Renal pelvis (tissue), 4 donors: Measurements from ENCODE around the gene TTC13. TPM values are rescaled to one million over a fixed set of nuclear protein-coding genes. Genes with fewer than 3 reads are reported as not detected.
A peak's percentile ranks its signal among the peaks of the same experiment; 100 is the strongest.
"Not testable (repeated sequence)": the region's sequence is repeated elsewhere in the genome, so short reads cannot be mapped to it uniquely, and the experiment has no call there.

Source experiments
- DNase-seq: peaks from one replicate; pipeline ENCODE4 v3.0.0-alpha.2; 2013
- polyA plus RNA-seq, 3 donors: library from polyadenylated mRNA; unstranded; fragments of 120-200 nt; gene quantifications; one replicate each; pipeline ENCODE4 v1.2.1, GENCODE V29; 2013; ENCODE audit not compliant: insufficient read length in 3 of 3

The TTC13 gene
- polyA plus RNA-seq, 3 donors, result 15.9 to 25.8 (median 21.0) TPM

- DNase-seq, result no peak
These were observed 13.6 kb upstream of the TTC13 start for GRCh38 chr1:230992100-230992774.

DNA sequence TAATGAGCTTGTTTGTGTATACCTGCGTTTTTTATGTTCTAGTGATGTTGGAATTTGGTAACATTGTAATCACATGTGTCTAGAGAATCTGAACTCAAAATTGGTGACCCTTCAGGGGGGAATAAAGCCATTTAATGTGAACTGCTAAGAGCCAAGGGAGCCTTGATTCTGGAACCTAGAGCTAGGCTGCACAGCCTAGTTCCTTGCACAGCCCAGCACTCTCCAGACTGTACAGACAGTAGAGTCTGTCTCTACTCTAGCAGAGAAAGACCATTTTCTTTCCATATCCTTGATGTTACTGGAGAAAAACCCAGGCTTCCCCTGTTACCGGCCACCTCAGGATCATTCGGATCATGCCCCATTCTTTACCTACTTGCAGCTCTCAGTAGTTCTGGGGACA lies 8.8 kb upstream of the TTC13 start:
- DNase-seq, result no peak

DNA sequence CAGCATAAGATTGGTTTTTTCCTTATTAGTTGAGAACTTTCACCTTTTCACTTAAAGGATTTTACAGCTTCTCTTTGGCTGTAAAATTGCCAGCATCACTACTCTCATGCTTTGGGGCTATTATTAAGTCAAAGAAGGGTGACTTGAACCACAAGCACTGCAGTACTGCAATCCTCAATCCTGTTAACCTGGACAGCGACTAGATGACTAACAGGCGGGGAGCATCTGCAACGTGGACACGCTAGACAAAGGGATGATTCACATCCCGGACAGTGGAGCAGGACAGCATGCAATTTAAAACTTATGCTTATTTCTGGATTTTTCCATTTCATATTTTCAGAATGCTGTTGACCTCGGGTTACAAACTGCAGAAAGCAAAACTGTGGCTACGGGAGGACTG lies 8.3 kb upstream of the TTC13 start:
- no peak for DNase-seq

DNA sequence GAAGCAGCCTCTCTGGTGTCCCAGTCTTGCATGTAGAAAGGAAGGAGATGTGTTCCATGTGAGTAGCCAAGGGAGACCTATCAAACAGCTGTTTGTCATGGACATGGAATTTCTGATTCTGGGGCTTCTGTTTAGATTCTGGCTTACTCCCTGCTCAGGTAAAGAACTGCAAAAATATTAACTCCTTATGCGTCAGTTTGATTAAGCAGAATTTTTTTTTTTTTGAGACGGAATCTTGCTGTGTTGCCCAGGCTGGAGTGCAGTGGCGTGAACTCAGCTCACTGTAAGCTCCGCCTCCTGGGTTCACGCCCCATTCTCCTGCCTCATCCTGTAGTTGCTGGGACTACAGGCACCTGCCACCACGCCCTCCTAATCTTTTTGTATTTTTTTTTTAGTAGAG lies 7.0 kb upstream of the TTC13 start:
- no peak for DNase-seq

GRCh38 chr1:230984622-230985515 lies 6.2 kb upstream of the TTC13 start:
- not testable (repeated sequence) for DNase-seq

DNA sequence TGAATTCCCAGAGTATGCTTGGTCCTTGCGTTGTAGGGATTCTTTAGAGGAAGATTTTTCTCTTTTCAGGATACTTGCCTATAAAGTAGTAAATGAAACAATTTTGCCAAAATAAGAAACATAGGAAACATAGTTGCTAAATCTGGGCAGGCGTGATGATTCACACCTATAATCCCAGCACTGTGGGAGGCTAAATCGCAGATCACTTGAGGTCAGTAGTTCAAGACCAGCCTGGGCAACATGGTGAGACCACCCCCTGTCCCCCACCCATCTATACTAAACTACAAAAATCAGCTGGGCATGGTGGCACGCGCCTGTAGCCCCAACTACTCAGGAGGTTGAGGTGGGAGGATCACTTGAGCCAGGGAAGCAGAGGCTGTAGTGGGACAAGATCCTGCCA lies 5.2 kb upstream of the TTC13 start:
- DNase-seq, result no peak

DNA sequence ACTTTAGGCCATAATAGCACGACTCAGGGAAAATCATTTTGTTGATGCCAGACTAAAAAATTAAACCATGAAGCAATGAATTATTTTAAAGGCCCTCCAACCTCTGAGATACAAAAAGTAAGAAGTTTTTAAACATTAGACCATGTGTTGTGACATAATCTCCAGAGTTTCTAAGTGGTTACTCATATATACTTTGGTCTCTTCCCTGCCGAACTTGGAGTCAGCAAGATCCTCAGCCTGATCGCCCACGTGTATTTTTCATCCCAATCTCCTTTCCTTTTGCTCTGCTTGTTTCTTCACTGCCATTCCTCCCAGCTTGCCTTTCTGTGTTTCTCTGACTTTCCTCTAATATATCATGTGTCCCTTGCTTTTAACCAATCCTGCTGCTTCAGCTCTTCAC lies 4.0 kb upstream of the TTC13 start:
- DNase-seq, result no peak

GRCh38 chr1:230979952-230980351 lies 1.3 kb upstream of the TTC13 start:
- no peak for DNase-seq

DNA sequence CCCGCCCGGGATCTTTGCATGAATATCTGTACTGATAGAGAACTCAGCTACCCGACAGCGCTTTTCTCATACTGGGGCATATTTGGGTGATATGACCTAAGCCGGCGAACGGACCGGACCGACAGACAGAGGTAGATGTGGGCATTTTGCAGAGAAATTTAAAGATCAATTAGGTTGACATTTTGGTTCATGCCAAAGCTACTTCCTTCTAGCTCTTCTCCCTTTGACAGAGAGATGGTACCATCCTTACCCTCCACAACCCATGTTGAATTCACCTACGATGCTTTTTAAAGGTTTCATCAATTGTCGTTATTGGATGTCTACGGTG lies 692 bp upstream of the TTC13 start:
- DNase-seq, result no peak

DNA sequence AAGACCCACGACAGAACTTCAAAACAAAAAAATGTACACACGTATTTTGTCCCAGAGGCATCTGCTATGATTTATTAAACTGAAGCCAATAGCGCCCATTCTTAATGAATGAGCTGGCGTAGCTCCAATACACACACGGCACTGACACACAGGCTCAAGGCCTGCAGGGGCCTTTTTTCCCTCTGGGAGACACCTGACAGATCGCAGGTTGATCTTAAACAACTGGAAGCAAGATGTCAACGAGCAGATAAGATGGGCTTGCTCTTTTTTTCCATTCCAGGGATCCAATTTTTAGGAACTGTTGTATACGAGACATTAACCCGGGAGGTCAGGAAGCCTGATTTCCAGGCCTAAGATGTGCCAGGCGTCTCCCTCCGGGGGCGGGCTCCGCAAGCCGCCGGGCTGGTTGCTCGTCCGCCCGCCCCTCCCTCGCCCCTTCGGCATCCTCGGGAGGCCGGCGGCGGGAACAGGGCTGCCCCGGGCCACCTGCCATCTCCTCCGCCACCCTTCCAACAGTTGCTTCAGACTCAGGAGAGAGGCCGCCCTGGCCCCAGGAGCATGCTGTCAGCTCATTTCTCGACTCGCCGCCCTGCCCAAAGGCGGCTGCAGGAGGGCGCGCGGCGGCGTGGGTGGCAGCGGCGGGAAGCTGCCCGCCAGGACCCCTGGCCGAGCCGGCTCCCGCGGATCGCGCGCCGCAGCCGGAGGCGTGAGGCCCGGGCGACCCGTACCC lies 735 bp downstream of the TTC13 start:
- DNase-seq, result peak; percentile 17

DNA sequence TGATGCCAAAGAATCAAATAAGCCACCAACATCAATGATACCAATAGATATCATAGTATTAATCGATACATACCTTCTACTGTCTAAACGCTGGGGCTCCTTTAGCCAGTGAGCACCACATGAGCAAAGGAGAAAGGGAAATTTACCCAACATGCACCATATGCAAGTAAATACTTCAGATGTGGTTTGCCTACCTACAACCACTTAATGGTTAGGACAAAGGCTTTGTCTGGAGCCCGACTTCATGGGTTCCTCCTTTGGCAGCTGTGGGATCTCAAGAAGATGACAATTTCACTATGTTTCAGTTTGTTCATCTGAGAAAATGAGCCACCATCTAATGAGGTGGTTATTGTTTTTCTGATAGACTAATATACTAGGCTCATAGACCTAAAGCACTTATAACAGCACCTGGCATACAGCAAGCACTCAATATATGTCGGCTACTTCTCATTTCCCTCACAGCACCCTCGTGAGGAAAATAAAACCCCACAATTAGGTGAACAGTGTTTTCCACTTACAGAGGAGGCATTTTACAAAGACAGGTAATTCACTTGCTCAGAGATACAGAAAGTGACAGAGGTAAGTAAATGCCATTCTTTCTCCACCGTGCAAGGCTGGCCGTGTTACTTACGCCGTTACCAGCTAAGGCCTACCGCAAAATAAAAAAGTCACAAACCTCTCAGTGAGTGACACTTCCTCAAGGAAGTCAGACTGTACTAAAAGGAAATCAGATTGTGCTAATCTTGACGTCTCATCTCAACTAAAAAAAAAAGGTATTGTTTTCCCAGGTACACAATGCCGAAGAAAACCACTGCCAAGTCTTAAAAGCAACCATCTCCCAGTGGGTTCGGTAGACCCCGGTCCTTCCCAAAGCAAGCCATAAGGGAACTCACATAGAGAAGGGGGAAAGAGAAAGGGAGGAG lies 1.6 kb downstream of the TTC13 start:
- no peak for DNase-seq

- no peak for DNase-seq
These were observed 2.3 kb downstream of the TTC13 start for GRCh38 chr1:230976360-230976759.

- DNase-seq, result no peak
These were observed 3.0 kb downstream of the TTC13 start for GRCh38 chr1:230975636-230976035.

DNA sequence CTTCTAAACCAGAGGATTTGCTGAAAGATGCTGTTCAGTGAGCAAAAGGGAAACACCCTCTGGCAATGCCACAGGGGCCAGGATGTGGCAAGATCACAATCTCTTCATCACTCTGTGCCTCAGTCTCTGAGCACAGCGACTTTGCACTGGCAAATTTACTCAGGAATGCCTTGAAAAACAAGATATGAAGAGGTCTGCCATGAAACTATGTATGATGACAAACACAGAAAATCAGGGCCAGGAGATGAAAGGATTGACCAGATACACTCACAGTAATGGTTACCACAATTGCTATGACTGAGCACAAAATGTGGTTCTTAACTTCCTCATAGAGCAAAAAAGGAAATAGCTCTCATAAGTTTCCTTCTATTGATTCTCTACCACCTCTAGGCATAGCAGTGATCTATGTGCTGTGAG lies 5.8 kb downstream of the TTC13 start:
- no peak for DNase-seq

DNA sequence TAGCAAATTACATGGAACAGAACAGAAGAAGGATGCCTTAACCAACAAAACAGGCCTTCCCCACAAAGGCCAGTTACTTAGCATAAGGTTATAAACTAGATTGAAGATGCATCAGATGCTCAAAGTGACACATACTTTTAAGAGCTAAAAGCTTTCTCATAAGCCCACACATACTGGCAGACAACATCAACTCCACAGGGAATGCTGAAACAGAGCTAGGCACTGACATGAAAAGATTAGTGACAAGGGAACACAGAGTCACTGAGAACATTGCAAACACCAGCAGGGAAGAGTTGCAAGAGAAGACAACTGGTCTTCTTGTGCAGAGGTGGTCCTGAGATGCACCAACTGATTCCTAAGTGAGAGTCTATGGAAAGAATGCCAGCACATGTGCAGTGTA lies 6.9 kb downstream of the TTC13 start:
- DNase-seq, result no peak

DNA sequence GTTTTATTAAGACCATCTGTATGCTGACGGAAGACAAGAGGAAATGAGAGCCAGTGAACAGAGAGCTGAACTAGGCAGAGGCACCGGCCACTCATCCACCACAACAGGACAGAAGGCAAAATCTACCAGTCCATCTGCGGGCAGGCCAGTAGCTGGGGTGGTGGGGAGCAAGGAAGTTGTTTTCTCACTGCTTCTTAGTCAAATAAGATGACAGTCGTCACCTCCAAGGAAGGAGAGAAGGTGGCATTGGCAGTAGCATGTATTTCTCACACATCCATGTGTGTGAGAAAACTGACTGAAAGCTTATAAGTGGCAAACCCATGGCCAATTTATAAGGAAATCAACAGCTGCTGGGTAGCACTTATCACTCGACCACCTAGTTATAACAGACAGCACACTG lies 8.2 kb downstream of the TTC13 start:
- no peak for DNase-seq

DNA sequence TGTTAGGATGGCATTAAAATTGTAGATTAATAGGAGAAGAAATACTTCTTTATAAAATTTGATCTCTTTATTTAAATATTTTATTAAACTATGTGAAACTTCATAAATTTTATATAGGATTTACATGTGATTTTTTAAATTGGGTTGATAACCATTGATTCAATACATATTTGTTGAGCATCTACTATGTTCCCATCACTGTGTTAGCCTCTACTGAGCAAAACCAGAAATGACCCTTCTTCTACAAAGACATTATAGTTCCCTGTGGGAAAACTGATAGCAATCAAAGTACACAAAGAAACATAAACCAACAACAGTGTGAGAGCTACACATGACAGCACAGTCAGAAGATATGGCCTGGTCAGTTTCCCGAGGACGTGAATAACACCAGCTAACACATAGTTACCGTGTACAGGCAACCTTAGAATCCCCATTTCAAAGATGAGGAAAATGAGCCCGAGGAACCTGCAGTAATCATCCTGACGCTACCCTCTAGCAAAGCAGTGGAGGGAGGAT lies 12.2 kb downstream of the TTC13 start:
- DNase-seq, result no peak

- no peak for DNase-seq
These were observed 13.1 kb downstream of the TTC13 start for GRCh38 chr1:230965535-230965934.

GRCh38 chr1:230964896-230965295 lies 13.8 kb downstream of the TTC13 start:
- no peak for DNase-seq

- DNase-seq, result no peak
These were observed 20.3 kb downstream of the TTC13 start for GRCh38 chr1:230958370-230958769.

- no peak for DNase-seq
These were observed 21.1 kb downstream of the TTC13 start for GRCh38 chr1:230957580-230957989.

DNA sequence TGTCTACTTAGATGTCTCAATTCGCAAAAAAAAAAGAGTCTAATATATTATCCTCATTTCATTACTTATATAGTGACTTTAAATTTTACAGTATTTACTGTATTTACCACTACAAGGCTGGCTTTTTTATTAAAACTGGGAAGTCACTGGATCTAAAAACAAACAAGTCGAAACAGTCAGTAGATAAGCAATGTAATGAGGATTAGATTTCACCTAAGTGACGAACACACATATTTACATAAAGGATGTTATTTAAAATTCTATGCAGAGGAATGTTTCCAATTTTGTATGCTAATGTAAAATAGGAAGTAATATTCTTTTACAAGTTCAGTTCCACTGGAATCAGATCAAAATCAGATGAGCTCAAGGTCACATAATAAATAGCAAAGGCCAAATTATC lies 28.3 kb downstream of the TTC13 start:
- DNase-seq, result no peak
